ENCODE results near the gene GPR158.

DNA sequence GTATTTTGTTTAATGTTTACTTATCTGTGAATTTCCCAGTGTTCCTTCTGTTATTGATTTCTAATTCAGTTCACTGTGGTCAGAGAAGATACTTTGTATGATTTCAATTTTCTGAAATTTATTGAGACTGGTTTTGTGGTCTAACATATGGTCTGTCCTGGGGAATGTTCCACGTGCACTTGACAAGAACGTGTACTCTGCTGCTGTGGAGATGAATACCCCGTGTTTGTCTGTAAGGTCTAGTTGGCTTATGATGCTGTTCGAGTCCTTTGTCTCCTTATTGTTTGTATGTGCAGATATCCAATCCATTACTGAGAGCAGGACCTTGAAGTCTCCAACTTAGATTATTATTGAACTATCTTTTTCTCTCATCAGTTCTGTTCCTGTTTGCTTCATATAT is 387.7 kb downstream of the GPR158 start:
- TF ChIP-seq, protein P1, sequence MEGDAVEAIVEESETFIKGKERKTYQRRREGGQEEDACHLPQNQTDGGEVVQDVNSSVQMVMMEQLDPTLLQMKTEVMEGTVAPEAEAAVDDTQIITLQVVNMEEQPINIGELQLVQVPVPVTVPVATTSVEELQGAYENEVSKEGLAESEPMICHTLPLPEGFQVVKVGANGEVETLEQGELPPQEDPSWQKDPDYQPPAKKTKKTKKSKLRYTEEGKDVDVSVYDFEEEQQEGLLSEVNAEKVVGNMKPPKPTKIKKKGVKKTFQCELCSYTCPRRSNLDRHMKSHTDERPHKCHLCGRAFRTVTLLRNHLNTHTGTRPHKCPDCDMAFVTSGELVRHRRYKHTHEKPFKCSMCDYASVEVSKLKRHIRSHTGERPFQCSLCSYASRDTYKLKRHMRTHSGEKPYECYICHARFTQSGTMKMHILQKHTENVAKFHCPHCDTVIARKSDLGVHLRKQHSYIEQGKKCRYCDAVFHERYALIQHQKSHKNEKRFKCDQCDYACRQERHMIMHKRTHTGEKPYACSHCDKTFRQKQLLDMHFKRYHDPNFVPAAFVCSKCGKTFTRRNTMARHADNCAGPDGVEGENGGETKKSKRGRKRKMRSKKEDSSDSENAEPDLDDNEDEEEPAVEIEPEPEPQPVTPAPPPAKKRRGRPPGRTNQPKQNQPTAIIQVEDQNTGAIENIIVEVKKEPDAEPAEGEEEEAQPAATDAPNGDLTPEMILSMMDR (IDR thresholded peaks at IDR 0.05): no peak
- TF ChIP-seq POLR2A (IDR thresholded peaks at IDR 0.05): no peak
